Suprapubic skin (tissue), 4 donors: ENCODE measurements around the gene RASGRP3.

ENCODE experiments used
- EP300 ChIP-seq: sonication (generic); formaldehyde crosslinking; IDR thresholded peaks from one replicate; pipeline ENCODE4 v1.6.1; 2017; ENCODE audit warnings: antibody characterized with exemption
- POLR2A ChIP-seq, 2 donors: fragments of 450-650 bp; IDR thresholded peaks; one replicate each; pipeline ENCODE4 v1.6.1; 2017; ENCODE audit warnings: antibody characterized with exemption in 2 of 2, mild to moderate bottlenecking in 2 of 2, moderate library complexity in 2 of 2
- POLR2AphosphoS5 ChIP-seq, 3 donors: sonication (generic); formaldehyde crosslinking; IDR thresholded peaks; one replicate each; pipeline ENCODE4 v1.6.1; 2017; ENCODE audit warnings: antibody characterized with exemption in 3 of 3
- TF ChIP-seq, protein P1 (sequence below), 2 donors: fragments of 200-600 bp in 1 of 2; fragments of 450-650 bp in 1 of 2; sonication (generic) in 1 of 2; IDR thresholded peaks; one replicate each; pipeline ENCODE4 v1.5.1; 2016 to 2019; ENCODE audit warnings: antibody characterized with exemption in 2 of 2, mild to moderate bottlenecking in 1 of 2, moderate library complexity in 1 of 2

DNA sequence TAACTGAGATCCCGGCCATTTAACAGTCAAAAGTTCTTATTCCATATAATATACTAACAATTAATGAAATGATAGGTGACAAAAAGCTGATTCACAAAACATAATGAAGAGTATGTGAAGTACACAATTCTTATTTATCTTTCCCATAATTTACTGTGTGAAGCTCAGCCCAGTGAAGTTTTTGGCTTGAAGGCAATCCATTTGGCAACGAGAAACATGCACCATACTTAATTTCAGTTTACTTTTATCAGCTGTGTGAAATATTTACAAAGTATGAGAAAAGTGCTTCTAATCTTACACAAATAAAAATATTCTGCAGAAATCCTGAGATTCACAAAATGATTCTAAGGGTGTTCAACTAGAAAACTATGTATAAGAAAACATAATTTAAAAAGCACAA lies 110.3 kb downstream of the RASGRP3 start:
- TF ChIP-seq POLR2A (IDR thresholded peaks at IDR 0.05): no peak
- TF ChIP-seq, protein P1, sequence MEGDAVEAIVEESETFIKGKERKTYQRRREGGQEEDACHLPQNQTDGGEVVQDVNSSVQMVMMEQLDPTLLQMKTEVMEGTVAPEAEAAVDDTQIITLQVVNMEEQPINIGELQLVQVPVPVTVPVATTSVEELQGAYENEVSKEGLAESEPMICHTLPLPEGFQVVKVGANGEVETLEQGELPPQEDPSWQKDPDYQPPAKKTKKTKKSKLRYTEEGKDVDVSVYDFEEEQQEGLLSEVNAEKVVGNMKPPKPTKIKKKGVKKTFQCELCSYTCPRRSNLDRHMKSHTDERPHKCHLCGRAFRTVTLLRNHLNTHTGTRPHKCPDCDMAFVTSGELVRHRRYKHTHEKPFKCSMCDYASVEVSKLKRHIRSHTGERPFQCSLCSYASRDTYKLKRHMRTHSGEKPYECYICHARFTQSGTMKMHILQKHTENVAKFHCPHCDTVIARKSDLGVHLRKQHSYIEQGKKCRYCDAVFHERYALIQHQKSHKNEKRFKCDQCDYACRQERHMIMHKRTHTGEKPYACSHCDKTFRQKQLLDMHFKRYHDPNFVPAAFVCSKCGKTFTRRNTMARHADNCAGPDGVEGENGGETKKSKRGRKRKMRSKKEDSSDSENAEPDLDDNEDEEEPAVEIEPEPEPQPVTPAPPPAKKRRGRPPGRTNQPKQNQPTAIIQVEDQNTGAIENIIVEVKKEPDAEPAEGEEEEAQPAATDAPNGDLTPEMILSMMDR (IDR thresholded peaks at IDR 0.05): no peak
- no peak for TF ChIP-seq POLR2AphosphoS5 (IDR thresholded peaks at IDR 0.05)
- TF ChIP-seq EP300: no peak
